HL-60 (cell line): ENCODE measurements around the gene STIP1.

Source experiments
- CTCF ChIP-seq: IDR thresholded peaks from one replicate; pipeline ENCODE4 v1.5.1; 2011; ENCODE audit warnings: low read length, control low read depth, inconsistent platforms; ENCODE audit not compliant: insufficient read depth
- GABPA ChIP-seq: IDR thresholded peaks from 2 replicates; pipeline ENCODE4 v1.6.1; 2012; ENCODE audit warnings: low read depth
- POLR2AphosphoS5 ChIP-seq: IDR thresholded peaks from 2 replicates; pipeline ENCODE4 v1.6.1; 2012; ENCODE audit warnings: low read depth

- no peak for TF ChIP-seq CTCF
- no peak for TF ChIP-seq GABPA
- TF ChIP-seq POLR2AphosphoS5, result no peak
These were observed 7.8 kb upstream of the STIP1 start for GRCh38 chr11:64178203-64178602.
